GM21515 (cell line): ENCODE data around the gene HNRNPH1.
"Not testable (repeated sequence)": the region's sequence is repeated elsewhere in the genome, so short reads cannot be mapped to it uniquely, and the experiment has no call there.

Experiments
- ATAC-seq: cut with Tn5 transposase; IDR thresholded peaks from one replicate; pipeline ENCODE4 v1.9.1; 2021; ENCODE audit not compliant: unreplicated experiment

HNRNPH1 gene, protein sequence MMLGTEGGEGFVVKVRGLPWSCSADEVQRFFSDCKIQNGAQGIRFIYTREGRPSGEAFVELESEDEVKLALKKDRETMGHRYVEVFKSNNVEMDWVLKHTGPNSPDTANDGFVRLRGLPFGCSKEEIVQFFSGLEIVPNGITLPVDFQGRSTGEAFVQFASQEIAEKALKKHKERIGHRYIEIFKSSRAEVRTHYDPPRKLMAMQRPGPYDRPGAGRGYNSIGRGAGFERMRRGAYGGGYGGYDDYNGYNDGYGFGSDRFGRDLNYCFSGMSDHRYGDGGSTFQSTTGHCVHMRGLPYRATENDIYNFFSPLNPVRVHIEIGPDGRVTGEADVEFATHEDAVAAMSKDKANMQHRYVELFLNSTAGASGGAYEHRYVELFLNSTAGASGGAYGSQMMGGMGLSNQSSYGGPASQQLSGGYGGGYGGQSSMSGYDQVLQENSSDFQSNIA

DNA sequence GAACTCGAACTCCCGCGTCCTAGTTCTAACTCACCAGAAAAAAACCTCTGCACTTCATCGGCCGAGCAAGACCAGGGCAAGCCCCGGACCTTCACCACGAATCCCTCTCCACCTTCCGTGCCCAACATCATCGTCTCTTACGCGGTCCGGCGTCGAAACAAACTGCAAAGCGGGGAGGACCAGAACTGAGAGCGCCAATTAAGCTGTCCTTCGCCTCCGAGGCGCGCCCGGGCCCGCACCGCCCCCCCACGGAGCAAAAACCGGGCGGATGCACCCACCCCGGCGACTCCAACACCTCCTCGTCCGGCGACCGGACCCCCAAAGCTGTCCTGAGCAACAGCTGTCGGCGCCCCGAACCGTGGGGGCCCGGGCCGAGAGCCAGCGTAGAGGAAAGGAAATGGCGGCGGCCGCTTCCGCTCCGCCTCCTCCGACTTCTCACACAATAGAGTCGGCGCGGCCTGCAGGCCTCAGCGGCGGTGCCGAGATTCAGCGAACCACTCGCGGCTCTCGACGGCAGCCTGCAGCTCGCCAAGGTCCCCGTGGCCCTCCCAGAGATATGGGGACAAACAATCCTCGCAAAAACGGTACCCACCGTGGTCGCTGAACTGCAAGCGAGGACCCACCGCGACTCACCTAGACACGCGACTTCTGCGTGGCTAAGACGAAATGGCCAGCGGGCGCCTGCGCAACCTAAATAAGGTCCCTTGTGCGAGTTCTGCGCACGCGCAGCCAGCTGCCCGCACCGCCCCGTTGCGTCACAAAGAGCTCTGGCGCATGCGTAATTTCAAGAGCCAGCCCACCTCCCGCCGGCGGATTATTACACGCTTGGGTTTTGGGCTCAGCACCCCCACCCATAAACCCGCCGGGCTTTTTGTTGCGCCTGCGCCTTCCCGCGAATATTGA is at the start of gene HNRNPH1:
Gene HNRNPH1, minus strand, starts transcription at position 669 of the 903 bp plus-strand sequence. Its CDS starts 538 bp downstream, at position 131.
- ATAC-seq, result peak; percentile 65

DNA sequence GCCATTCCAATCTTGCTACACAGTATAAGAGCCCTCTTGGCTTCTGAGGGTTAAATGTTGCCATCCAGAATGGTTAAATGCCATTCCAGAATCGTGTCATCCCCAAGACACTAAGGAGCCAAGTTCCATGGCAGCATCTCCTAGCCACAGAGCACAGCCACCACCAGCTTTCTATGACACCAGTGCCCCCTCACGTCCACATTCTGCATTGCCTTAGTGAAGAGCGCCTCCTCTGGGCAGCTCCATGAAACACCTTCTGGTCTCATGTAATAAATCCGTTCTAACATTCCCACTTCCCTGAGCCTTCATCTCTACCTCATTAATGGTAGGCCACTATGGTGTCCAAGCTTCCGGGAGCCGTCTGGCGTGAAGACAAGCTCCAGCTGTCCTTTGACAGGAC is 44.9 kb upstream of the HNRNPH1 start:
- no peak for ATAC-seq

DNA sequence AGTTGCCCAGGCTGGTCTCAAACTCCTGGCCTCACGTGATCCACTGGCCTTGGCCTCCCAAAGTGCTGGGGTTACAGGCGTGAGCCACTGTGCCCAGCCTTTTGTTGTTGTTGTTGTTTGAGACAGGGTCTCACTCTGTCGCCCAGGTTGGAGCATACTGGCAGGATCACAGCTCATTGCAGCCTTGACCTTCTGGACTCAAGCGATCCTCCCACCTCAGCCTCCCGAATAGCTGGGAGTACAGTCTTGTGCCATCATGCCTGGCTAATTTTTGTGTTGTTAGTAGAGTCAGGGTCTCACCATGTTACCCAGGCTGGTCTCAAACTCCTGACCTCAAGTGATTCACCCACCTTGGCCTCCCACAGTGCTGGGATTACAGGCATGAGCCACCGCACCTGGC is 38.2 kb upstream of the HNRNPH1 start:
- not testable (repeated sequence) for ATAC-seq

DNA sequence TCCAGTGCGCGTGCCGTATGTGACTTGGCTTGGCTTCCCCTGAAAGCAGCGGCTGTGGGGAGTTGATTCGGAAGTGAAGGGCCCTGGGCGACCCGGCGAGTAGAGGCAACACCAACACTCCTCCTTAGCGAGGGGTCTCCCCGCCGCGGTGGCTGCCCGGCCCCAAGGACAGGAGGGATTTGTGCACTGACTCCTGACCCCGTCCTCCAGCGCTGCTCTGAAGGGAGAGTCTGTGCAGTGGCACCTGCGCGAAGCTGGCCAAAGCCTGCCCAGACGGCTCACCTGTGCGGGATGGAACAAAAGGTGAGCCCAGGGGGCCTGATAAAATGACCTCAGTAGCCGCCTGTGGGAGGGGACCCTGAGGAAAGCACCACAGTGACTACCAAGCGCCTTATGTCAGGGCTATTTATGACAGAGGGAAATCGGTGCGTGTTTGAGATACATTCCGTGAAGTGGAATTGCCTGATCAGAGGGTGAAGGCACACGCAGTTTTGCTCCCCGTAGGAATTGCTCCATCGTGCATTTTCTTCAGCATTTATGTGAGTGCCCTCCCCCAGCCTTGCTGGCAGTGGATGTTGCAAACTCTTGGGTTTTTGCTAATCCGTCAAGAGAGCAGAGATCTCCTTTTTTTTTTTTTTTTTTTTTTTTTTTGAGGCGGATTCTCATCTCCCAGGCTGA is 34.8 kb upstream of the HNRNPH1 start:
- peak; percentile 52 for ATAC-seq

DNA sequence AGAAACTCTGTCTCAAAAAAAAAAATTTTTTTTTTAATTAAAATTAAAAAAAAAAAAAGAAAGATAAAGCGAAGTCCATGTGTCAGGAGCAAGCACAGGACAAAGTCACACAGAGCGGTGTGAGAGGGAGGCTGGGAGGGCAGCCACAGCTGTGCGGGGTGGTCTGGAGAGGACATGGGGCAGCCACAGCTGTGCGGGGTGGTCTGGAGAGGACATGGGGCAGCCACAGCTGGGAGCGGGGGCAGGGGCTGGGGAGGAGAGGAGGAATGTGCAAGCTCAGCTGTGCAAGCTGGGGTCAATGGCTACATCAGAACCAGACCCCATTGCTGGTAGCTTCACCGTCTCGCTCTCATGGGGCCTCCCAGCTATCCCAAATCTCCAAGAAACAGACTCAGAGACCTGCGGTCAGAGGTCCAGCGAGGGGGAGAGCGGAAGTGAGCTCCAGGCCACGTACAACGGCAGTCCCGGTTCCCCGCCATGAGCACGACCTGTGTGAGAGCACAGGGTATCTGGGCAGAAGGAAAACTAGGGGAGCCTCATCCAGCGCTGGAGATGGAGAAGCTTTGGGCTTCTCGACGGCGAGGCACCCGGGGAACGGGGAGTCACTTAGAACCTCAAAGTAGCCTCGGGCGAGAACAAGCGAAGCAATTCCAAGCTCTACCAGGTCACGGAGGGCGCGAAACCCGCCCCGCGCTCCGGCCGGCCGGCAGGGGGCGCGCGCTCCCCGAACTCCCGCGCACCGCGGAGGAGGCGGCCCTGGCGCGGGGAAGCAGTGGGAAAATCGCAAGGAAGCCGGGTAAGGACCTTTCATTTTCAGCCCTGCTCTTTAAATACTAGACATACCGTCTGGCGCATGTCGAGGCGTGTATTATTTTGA is 34.1 kb upstream of the HNRNPH1 start:
- ATAC-seq, result peak; percentile 91

DNA sequence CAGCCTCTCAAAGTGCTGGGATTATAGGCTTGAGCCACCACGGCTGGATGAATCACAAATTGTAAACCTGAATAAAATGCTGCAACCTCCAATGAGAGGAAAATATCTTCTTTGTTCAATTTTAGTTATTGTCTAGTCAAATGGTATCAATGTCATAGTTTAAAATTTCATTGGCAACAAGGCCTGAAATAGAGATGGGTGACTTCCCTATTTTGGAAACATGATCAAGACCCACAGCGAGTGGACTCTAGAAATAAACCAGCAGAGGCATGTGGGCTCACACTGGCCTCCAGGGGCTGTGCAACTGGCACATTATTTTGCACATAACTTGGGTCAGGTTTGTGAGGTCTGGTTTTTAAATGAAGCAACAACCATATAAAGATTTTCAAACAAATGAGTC is 29.7 kb upstream of the HNRNPH1 start:
- not testable (repeated sequence) for ATAC-seq

DNA sequence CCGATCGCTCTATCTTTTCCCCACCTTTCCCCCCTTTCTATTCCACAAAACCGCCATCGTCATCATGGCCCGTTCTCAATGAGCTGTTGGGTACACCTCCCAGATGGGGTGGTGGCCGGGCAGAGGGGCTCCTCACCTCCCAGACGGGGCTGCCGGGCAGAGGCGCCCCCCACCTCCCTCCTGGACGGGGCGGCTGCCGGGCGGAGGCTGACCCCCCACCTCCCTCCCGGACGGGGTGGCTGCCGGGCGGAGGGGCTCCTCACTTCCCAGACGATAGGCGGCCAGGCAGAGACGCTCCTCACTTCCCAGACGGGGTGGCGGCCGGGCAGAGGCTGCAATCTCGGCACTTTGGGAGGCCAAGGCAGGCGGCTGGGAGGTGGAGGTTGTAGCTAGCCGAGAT is 26.8 kb upstream of the HNRNPH1 start:
- not testable (repeated sequence) for ATAC-seq

DNA sequence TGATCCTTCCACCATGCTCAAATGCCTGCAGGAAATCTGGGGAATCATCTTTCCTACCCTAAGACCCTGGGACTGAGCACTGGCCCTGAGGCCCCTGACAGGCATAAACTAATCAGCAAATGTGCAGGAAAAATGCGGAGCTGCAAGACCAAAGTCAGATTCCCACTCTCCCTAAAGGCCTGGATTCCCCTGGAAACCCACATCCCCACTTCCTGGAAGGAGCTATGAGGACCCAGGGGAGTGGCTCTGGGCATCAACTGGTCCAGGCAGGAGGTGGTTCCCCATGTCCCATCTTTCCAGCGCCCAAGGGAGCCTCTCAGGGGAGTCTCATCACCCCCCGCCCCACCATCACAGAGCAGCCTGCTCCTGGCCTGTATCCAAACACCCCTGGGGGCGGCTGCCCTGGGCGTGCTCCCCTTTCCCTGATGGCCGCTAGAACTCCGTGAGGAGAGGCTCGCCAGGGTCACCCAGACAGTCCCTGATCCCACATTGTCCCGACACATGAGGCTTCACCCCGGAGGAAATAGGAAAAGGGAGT is 25.8 kb upstream of the HNRNPH1 start:
- ATAC-seq, result not testable (repeated sequence)

DNA sequence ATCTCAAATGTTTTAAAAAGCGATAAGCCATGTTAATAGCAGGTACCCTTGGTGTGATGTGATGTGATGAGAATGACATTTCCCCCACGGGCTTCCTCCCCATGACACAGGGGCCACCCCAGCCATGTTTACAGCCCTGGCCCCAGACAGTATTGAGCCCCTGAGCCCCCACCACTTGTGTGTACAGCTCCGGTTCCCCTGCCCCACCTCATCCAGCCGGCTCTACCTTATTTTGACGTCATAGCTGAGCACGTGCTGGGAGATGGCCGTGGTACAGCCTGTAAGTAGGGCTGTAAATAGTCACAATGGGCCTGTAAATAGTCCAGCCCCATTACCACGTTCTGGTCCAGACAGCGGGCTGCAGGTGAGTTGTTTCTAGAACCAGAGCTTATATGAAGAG is 24.9 kb upstream of the HNRNPH1 start:
- ATAC-seq, result no peak

DNA sequence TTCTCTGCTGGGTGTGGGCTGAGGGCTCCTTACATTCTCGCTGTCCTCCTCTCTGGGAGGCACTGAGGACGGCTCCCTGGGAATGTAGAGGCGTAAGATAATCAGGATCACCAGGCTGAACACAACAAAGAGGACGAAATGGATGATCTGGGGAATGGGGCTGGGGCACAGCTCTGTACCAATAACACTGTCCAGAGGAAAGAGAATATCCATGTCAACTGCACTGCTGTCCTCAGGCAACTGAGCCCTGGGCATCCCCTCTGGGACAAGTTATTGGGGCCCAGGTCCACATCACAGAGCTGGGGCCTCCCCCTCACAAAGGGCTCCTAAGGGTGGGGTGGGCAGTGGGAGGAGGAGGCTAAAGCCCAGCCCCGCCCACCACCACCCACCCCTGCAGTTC is 21.3 kb upstream of the HNRNPH1 start:
- ATAC-seq, result not testable (repeated sequence)

DNA sequence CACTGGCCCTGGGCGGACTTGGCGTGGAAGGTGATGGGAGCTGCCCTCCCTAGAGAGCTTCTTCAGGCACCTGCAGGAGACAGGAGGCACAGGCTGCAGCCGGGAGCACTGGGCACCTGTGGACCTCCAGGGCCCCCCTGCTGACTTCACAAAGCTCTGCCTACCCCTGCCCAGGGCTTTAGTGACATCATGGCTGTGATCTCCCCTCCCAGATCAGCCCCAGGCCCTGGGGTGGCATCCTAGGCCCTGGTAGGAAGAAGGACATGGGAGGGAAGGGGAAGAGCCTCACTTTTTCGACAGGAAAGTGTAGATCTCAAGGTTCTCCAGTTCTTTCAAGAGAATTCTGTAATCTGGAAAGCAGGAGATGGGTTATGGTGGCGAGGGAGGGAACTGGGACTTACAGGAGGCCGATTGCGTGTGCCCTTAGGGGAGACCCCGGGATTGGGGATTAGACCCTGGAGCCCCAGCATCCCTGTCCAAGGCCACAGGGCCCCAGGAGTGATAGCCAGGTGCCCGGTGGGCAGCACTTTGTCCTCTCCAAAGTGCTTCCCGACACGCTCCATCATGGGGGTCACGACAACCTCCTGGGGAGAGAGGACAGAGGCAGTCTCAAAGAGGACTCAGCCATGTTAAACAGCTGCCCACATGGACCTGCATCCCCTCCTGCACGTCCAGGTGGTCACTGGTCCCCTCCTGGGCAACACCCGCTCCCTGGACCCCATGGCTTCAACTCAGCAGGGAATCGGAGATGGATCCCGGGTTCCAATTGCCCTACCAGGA is 19.9 kb upstream of the HNRNPH1 start:
- ATAC-seq, result not testable (repeated sequence)

DNA sequence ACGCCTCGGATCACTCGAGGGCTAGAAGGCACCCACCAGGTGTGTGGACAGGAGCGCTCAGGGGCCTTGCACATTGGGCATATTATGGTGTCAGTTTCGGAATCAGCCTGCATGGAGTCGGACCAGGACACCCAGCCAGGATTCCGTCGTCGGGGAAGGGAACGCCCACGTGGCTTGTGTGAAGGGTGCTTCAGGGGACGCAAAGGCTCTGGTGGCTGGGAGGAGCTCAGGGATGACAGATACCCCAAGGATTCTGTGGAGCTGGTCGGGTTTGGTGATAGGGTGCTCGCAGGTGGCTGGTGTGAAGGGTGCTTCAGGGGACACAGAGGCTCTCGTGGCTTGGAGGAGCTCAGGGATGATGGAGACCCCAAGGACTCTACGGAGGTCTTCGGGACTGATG is 19.2 kb upstream of the HNRNPH1 start:
- ATAC-seq, result not testable (repeated sequence)

DNA sequence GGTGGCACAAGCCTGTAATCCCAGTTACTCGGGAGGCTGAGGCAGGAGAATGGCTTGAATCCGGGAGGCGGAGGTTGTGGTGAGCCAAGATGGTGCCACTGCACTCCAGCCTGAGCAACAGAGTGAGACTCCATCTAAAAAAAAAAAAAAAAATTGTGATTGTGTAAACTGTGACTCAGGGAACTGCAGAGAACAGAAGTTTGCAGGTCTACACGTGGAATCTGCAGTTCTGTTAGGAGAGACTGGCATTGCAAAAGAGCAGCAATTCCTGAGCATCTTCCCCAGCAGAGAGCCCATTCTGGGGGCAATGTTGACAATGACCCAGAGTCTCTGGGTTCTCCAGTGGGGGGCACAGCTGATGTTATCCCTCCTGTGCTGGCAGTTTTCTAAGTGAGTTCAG is 18.3 kb upstream of the HNRNPH1 start:
- not testable (repeated sequence) for ATAC-seq

DNA sequence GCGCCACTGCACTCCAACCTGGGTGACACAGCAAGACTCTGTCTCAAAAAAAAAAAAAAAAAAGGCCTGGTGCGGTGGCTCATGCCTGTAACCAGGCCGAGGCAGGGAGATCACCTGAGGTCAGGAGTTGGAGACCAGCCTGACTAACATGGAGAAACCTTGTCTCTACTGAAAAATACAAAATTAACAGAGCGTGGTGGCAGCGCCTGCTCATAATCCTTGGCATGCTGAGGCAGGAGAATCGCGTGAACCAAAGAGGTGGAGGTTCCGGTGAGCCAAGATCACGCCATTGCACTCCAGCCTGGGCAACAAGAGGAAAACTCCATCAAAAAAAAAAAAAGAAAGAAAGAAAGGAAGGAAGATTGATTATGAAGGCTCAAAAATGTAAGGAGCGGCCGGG is 15.8 kb upstream of the HNRNPH1 start:
- ATAC-seq, result not testable (repeated sequence)

DNA sequence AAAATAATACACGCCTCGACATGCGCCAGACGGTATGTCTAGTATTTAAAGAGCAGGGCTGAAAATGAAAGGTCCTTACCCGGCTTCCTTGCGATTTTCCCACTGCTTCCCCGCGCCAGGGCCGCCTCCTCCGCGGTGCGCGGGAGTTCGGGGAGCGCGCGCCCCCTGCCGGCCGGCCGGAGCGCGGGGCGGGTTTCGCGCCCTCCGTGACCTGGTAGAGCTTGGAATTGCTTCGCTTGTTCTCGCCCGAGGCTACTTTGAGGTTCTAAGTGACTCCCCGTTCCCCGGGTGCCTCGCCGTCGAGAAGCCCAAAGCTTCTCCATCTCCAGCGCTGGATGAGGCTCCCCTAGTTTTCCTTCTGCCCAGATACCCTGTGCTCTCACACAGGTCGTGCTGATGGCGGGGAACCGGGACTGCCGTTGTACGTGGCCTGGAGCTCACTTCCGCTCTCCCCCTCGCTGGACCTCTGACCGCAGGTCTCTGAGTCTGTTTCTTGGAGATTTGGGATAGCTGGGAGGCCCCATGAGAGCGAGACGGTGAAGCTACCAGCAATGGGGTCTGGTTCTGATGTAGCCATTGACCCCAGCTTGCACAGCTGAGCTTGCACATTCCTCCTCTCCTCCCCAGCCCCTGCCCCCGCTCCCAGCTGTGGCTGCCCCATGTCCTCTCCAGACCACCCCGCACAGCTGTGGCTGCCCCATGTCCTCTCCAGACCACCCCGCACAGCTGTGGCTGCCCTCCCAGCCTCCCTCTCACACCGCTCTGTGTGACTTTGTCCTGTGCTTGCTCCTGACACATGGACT is 11.1 kb upstream of the HNRNPH1 start:
- ATAC-seq, result peak; percentile 87

DNA sequence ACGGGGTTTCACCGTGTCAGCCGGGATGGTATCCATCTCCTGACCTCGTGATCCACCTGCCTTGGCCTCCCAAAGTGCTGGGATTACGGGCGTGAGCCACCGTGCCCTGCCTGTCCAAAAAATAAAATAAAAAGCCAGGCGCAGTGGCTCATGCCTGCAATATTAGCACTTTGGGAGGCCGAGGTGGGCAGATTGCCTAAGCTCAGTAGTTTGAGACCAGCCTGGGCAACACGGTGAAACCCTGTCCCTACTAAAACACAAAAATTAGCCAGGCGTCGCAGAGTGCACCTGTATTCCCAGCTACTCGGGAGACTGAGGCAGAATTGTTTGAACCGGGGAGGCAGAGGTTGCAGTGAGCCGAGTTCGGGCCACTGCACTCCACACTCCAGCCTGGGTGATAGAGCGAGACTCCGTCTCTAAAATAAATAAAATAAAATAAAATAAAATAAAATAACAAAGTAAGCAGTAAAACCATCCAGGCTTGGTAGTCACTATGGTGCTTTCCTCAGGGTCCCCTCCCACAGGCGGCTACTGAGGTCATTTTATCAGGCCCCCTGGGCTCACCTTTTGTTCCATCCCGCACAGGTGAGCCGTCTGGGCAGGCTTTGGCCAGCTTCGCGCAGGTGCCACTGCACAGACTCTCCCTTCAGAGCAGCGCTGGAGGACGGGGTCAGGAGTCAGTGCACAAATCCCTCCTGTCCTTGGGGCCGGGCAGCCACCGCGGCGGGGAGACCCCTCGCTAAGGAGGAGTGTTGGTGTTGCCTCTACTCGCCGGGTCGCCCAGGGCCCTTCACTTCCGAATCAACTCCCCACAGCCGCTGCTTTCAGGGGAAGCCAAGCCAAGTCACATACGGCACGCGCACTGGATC is 10.3 kb upstream of the HNRNPH1 start:
- ATAC-seq, result peak; percentile 52

DNA sequence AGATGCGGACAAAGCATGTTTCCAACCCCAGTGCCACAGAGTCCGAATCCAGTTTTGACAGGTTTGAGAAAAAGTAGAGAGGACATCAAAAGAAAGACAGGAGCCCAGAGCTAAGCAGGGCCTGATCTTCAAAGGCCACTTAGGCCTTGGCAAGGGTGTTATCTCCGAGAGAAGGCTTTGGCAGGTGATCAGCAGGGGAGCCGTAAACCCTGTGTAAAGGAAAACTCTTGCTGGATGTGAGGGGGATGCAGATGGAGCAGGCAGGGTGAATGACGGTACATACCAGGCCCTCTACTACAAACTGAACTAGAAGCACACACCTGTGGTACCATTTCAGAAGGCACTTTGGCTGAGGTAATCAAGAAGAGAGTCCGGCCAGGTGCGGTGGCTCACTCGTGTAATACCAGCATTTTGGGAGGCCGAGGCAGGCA is 1.4 kb upstream of the HNRNPH1 start:
- ATAC-seq, result no peak
